Stimulated activated CD4-positive, alpha-beta T cell treated with anti-CD3 and anti-CD28 coated beads, Interleukin-12 subunit alpha, Interleukin-12 subunit beta, amount 100 ng/mL, for 48 hours (primary cell): ENCODE data around the gene CXCL6.

Source experiments
- DNase-seq, 3 donors: peaks; one replicate each; pipeline ENCODE4 v3.0.0-alpha.2; 2020; ENCODE audit warnings: low read depth in 2 of 3, low spot score in 1 of 3

Gene CXCL6

DNA sequence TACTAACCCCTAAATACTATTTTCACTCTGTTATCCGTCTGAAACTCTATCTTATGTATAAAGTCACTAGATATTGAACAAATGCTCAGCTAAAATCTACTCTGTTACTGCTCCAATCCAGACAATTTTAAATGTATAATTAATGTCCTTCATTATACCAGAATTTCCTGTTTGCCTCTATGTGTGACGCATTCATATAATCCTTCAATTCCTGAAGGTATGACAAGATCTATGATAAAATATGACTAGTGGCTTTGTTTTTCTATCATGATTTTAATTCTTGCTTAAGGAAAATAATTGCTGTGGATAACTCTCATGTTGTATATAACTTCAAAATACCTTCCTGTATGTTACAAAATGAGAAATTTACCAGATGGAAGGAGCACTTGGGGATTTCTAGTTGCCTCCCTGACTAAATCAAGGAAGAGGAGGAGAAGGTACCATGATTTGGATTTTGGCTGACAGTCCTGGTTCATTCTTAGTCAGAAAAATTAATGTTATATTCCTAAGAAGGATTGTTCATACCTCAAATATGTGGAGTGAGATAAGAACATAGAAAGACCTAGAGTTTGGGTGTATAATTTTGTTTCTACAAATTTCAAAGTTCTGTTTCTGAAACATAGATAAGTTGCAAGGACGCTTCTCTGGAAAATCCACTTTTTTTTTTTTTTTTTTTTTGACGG lies 4.9 kb downstream of the CXCL6 start:
- no peak for DNase-seq

GRCh38 chr4:73842696-73843095 lies 6.2 kb downstream of the CXCL6 start:
- DNase-seq, result no peak

GRCh38 chr4:73843369-73843768 lies 6.9 kb downstream of the CXCL6 start:
- no peak for DNase-seq

DNA sequence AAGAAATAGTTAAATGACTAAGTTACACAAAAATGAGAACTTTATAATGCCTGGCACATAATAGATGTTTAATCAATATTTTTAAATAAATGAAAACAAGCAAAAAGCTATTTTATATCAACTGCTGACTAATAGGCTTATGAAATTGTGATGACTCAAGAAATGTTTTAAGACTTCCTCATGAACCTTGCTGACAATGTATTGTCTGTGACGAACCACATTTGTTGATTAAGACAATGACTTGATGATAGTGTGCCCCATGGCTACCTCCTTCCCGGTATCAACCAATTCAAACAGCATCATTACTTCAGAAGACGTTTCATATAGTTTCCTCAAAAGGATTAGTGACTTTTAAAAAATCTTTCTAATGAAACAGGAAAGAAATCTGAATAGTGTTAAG lies 7.9 kb downstream of the CXCL6 start:
- DNase-seq, result no peak

GRCh38 chr4:73844806-73845205 lies 8.3 kb downstream of the CXCL6 start:
- DNase-seq, result no peak

GRCh38 chr4:73847526-73848182 lies 11.2 kb downstream of the CXCL6 start:
- no peak for DNase-seq

- no peak for DNase-seq
These were observed 11.8 kb downstream of the CXCL6 start for GRCh38 chr4:73848183-73848777.

DNA sequence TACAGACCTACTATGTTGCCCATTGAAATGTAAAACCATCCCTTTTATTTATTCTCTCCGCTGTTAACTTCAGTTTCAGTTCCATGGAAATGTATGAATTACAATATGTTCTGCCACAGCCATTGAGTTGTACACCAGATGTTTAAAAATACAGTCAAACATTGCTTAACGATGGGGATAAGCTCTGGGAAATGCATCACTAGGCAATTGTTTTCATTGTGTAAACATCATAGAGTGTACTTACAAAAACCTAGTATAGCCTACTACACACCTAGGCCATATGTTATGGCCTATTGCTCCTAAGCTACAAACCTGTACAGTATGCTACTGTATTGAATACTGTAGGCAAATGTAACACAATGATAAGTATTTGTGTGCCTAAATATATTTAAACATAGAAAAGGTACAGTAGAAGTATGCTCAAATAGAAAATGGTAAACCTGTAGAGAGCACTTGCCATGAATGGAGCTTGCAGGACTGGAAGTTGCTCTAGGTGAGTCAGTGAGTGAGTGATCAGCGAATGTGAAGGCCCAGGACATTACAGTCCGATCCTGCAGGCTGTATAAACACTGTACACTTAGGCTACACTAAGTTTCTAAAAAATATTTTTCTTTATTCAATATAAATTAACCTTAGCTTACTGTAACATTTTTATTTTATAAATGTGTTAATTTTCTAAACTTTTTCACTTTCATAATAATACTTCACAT lies 13.9 kb downstream of the CXCL6 start:
- DNase-seq, result no peak

GRCh38 chr4:73851293-73851692 lies 14.8 kb downstream of the CXCL6 start:
- no peak for DNase-seq

DNA sequence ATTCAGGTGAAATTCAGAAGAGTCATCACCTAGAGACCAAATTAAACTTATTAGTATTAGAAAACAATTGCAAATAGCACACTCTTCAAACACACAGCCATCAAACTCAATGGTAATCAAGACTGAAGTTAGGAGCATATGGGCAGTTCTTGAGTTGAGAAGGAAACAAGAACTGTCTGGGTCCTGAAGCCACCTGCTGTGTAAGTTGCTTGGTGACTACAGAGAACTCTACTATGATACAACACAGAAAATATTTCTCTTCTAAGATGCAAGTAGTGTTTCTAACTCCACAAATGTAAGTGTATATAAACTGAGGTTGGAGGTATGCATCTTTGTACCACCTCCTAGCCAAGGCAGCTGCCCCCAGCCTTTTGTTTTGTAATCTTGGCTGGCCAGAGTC lies 16.3 kb downstream of the CXCL6 start:
- no peak for DNase-seq

- no peak for DNase-seq
These were observed 16.8 kb downstream of the CXCL6 start, which contains the start of gene PF4V1 for GRCh38 chr4:73853246-73853704. TSS of gene PF4V1 (plus strand) at chr4:73853296. CDS start at chr4:73853363, 67 bp downstream.

- no peak for DNase-seq
These were observed 17.4 kb downstream of the CXCL6 start for GRCh38 chr4:73853718-73854473.

- no peak for DNase-seq
These were observed 18.9 kb downstream of the CXCL6 start for GRCh38 chr4:73855406-73855805.

GRCh38 chr4:73856518-73856917 lies 20.0 kb downstream of the CXCL6 start:
- DNase-seq, result no peak

- DNase-seq, result no peak
These were observed 23.2 kb downstream of the CXCL6 start for GRCh38 chr4:73859614-73860088.

DNA sequence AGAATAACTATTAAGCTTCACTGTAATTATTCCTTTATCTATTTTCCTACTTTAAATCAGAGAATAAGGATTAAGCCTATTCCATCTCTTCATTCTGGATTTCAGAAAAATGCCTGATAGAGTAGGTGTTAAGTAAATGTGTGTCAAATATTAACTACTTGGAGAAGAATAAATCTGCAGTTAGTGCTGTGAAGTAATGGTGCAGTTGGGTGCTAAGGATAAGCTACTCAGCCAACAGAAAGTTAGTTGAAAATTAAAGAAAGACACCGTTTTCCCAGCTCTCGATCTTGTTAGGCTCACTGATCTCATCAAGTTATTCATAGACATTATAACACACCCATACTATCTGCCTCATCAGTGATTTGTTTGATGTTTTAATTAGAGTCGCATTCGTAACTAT lies 23.7 kb downstream of the CXCL6 start:
- DNase-seq, result no peak

DNA sequence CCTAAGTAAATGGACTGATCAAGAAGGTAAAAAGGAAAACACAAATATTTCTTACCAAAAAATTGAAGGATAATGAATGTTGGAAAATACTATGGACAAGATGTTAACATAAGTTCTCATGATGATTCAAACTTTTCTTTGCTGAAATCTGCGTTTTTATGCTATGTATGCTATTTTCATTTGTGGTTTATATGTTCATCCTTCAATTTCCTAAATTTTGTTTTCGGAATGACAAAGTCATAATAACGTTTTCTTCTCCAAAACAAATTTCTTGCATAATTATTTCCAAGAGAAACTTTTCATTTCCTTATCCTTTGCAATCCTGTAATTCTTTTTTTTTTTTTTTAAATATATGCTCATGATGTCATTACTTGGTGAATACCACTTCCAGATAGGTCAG lies 24.4 kb downstream of the CXCL6 start:
- no peak for DNase-seq

- no peak for DNase-seq
These were observed 25.8 kb downstream of the CXCL6 start for GRCh38 chr4:73862322-73862721.

- DNase-seq, result no peak
These were observed 27.9 kb downstream of the CXCL6 start for GRCh38 chr4:73864365-73864764.

- no peak for DNase-seq
These were observed 28.5 kb downstream of the CXCL6 start for GRCh38 chr4:73864961-73865360.
